NT2/D1 (cell line): ENCODE results near the gene KDM4C.

Source experiments
- YY1 ChIP-seq: IDR thresholded peaks from 2 replicates; pipeline ENCODE4 v1.6.1; 2011; ENCODE audit not compliant: insufficient read length, insufficient read depth
- ZNF274 ChIP-seq: IDR thresholded peaks from 2 replicates; pipeline ENCODE4 v1.6.1; 2011; ENCODE audit warnings: mild to moderate bottlenecking, low read depth, low read length

GRCh38 chr9:6766606-6767005 lies 8.8 kb downstream of the KDM4C start:
- no peak for TF ChIP-seq YY1
- no peak for TF ChIP-seq ZNF274
